Measurements from ENCODE around the gene DYNC2I2. TPM values are rescaled to one million over a fixed set of nuclear protein-coding genes. Genes with fewer than 3 reads are reported as not detected.

DYNC2I2 gene
- total RNA-seq, result 61.0 and 62.1 TPM in 2 replicates

DNA sequence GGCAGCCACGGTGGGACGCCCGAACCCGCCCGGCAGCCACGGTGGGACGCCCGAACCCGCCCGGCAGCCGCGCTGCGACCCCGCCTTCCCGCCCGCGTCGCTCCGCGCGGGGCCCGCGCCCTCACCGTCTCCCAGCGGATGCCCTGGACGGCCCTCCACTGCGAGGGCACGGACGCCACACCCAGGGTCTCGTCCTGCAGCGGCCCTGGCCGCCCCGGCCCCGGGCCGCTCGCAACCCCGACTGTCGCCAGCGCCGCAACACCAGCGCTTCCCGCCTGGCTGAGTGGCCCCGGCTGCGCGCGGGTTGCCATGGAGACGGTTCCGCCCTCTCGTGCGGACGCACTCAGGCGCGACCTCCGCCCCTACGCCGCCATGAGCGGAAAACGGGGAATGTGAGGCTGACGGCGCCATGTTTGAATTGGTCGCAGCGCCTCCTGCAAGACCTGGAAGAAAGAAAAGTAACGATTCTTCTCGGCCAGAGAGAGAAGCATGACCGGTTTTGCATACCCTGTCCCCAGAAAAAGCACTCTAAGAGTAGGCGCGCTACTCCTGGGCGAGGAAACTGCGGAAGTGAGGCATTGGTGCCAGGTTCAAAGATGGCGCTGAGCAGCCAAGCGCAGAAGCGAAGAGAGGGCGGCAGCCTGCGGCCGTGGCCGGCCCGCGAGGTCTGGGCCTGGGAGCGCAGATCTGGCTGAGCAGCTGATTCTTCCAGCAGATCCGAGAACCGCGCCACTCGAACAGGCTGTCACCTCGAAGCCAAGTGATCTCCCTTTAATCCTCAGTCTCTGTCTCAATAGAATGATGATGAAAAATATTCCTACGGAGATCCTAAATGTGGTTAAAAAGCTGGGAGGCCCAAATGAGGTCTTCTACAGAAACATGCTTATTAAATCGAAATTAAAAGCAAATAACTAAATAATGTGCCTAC, at the start of gene DYNC2I2:
TSS of gene DYNC2I2 (minus strand) at position 432 of the 928 bp plus-strand sequence. CDS start at position 311, 121 bp downstream.

GRCh38 chr9:128702445-128702948, 45.9 kb upstream of the DYNC2I2 start, which contains the start of gene PKN3:
Gene PKN3, plus strand, starts transcription at chr9:128702503. Its CDS starts 413 bp downstream, at chr9:128702916.

GRCh38 chr9:128688501-128689292, 32.0 kb upstream of the DYNC2I2 start, which contains the start of gene SET:
Gene SET, plus strand, starts transcription at chr9:128689222. Its CDS starts 361 bp downstream, at chr9:128689583.

Other genes starting within 250 kb of the DYNC2I2 start
- 22.4 and 44.7 TPM in 2 replicates for gene CERCAM, start 236.0 kb downstream of the DYNC2I2 start, total RNA-seq
- 36.6 and 40.5 TPM in 2 replicates for gene ODF2, start 200.8 kb downstream of the DYNC2I2 start, total RNA-seq
- 17.6 and 22.4 TPM in 2 replicates for gene GLE1, start 152.1 kb downstream of the DYNC2I2 start, total RNA-seq
- gene SPTAN1, start 104.3 kb downstream of the DYNC2I2 start, total RNA-seq, result 470 and 484 TPM in 2 replicates
- 371 and 506 TPM in 2 replicates for gene SET, start 32.4 kb upstream of the DYNC2I2 start, total RNA-seq
- gene PKN3, start 45.7 kb upstream of the DYNC2I2 start, total RNA-seq, result 17.2 and 25.5 TPM in 2 replicates
- 39.0 and 46.1 TPM in 2 replicates for gene ZDHHC12, start 67.3 kb upstream of the DYNC2I2 start, total RNA-seq
- 14.0 and 23.2 TPM in 2 replicates for gene ZER1, start 115.1 kb upstream of the DYNC2I2 start, total RNA-seq
- gene TBC1D13, start 130.4 kb upstream of the DYNC2I2 start, total RNA-seq, result 29.1 and 33.4 TPM in 2 replicates
- gene ENDOG, start 161.7 kb upstream of the DYNC2I2 start, total RNA-seq, result 19.8 and 23.5 TPM in 2 replicates
- 21.6 and 22.0 TPM in 2 replicates for gene SPOUT1, start 172.9 kb upstream of the DYNC2I2 start, total RNA-seq
- gene KYAT1, start 225.1 kb upstream of the DYNC2I2 start, total RNA-seq, result 5.7 and 9.5 TPM in 2 replicates
- 149 and 154 TPM in 2 replicates for gene LRRC8A, start 225.3 kb upstream of the DYNC2I2 start, total RNA-seq